Stimulated activated CD4-positive, alpha-beta T cell treated with anti-CD3 and anti-CD28 coated beads, Interleukin-2, amount 100 ng/mL, for 48 hours (primary cell): ENCODE data around the gene PTPN2.
A peak's percentile ranks its signal among the peaks of the same experiment; 100 is the strongest.
"Not testable (repeated sequence)": the region's sequence is repeated elsewhere in the genome, so short reads cannot be mapped to it uniquely, and the experiment has no call there.

Experiments used
- DNase-seq, 2 donors: peaks; one replicate each; pipeline ENCODE4 v3.0.0-alpha.2; 2020

The PTPN2 gene

DNA sequence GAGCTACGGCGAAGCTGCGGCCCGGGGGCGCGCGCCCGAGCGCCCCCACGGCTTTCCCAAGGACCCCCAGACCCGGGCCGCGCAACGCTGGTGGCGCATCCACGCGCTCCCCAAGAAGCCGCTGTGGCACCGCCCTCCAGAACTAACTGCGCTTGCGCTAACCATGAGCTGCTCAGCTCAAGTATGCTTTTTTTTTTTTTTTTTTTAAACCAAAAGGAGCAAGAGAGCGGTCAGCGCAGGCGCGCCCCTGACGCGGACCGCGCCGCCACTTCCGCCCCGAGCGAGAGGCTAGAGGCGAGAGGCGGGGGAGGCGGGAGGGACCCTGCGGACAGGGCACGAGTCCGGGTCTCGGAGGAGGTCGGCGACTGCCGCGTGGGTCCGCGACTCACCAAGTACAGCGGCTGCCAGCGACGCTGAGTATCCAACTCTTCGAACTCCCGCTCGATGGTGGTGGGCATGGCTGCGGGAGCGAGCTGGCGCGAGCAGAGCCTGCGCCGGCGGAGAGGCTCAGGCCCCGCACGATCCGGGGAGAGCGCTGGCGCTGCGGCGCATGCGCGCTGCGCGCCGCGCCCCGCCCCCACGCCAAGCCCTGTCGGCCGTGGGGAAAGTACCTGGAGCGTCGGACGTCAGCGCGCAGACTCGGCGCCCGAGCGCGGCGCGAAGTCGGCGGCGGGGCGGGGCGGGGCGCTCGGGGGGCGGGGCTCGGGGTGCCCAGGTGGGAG is at the start of gene PTPN2:
Gene PTPN2 (minus strand): TSS at position 554 of the 722 bp plus-strand sequence. CDS start 96 bp downstream, at position 458.
- peak; percentile 79 to 86 for DNase-seq

DNA sequence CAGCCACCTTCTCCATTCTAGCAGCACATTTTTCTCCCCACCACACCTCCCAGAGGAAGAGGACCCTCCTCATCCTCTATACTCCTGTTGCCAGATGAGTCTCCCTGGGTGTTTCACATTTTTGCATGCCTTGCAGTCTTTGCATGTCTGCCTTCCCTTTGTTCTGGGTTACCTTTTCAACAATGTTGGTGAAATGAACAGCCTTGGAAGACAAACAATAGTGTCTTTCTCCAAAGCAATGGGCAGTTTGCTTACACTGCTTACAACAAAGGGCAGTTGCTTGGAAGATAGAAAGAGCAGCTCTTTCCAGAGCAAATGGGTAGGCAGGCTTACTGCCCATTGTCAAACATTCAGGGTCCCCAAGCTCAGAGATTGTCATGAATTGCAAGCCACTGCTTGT is 49.3 kb upstream of the PTPN2 start:
- DNase-seq, result no peak

DNA sequence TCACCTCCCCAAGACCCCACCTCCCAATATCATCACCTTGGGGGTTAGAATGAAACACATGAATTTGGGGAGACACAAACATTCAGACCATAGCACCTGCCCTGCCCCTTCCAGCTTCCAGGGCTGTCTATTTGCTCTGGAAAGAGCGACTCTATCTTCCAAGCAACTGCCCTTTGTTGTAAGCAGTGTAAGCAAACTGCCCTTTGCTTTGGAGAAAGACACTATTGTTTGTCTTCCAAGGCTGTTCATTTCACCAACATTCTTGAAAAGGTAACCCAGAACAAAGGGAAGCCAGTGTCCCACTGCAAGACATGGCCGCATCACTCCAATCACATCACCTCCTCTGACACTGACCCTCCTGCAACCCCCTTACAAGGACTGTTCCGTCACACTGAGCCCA is 46.9 kb upstream of the PTPN2 start:
- DNase-seq, result no peak

DNA sequence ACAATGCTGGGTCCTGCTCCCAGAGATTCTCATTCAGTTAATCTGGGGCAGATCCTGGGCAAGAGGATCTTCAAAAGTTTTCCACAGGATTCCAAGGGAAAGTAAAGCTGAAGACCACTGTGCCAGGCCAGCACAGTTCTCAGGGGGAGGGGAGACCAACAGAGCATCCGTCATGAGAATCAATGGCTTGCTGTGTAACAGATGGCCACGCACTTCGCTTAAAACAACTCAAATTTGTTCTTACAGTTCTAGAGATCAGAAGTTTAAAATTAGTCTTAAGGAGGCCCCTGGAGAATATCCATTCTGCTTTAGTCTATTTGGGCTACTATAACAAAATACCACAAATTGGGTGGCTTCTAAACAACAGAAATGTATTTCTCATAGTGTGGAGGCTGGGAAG is 46.3 kb upstream of the PTPN2 start:
- DNase-seq, result no peak

DNA sequence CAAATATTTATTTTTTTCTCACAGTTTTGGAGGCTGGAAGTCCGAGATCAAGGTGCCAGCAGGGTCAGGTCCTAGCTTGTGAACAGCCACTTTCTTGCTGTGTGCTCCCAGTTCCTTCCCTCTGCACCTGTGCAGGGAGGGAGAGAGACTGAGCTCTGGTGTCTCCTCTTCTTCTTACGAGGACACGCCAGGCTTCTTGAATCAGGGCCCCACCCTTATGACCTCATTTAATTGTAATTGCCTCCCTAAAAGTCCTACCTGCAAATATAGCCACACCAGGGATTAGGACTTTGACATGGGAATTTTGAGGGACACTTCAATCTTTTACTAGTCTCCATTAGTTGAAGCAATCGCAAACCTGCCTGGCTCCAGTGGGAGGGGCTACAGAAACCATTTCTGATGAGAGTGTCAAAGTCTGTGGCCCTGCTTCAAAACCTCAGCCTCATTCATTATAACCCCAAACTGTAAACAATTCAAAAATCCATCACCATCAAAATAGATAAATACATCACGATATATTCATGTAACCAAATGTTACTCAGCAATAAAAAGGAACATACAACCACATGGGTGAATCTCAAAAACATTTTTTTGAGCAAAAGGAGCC is 45.5 kb upstream of the PTPN2 start:
- DNase-seq, result no peak

DNA sequence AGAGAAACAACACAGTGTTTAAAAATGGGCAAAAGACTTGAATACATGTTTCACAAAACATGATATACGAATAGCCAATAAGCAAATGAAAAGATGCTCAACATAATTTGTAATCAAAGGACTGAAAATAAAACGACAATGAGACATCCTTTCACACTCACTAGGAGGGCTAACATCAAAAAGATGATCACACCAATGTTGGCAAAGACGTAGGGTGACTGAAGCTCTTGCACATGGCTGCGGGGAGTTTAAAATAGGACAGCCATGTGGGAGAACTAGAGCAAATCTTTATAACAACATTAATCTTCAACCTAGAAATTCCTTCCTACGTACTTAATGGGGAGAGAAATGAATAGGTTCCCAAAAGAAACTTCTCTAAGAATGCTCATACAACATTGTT is 44.6 kb upstream of the PTPN2 start:
- no peak for DNase-seq

DNA sequence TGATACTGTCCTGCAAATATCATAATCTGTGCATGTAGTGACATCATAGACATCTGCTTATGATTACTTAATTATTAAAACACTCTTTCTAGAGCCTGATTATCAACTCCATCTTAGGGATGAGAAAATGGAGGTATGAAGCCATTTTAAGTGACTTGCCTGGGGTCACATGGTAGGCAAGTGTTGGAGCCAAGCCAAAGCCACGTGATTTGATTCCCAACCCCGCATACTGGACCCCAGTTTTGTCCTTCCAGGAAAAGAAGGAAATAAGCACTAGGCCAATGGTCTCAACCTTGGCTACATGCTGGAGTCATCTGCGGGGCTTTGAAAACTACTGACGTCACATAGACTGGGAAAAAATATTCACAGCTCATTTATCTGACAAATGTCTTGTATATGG is 44.2 kb upstream of the PTPN2 start:
- DNase-seq, result no peak

DNA sequence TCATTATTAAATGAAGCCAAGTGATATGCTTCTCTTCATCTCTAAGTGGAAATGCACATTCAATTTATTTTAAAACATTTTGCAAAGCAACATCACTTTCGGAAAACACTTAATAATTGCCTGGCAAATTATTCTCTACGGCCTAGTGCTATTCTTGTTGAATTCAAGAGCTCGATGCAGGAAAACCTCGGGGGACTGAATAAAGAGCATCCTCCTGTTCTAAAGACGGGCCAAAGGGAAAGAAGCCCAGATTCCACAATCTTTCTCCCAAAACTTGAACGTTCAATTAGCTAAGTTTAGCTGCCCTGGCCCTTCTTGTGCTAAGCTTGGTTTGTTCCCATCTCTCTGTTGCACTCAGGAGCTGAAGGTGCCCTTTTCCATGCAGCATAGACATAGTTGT is 40.6 kb upstream of the PTPN2 start:
- no peak for DNase-seq

DNA sequence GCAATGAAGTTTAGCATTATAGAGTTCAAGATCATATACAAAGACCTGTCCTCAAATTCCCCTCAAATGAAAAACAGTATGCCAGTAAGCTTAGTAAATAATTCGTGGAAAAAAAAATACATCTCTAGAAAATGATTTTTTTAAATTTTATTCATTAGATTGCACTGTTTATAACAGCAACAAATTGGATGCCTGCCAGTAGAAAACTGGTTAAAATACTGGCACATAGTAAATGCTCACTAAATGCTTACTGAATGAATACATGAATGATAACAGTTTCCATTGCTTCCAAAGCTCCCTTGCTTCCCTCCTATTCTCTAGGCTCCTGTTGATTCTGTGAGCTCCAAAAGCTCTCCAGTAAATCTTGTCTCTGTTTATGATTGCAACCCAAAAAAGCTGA is 38.2 kb upstream of the PTPN2 start:
- no peak for DNase-seq

DNA sequence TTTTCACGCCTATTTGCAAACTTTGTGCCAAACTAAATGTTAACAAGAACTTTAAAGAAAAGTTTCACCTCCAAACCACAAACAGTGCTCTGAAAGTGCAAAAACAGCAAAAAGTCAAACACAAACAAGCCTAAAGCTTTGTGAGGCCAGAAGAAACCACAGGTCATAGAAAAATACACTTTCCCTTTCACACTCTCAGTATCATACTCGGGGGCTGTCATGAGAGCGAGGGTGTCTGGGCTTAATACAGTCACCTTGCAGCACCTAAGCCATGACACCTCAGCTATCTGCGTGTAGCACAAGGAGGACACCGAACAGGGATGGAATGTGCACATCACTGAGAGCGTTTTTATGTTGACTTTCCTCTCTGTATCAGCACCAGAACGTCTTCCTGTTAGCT is 37.1 kb upstream of the PTPN2 start:
- DNase-seq, result no peak

DNA sequence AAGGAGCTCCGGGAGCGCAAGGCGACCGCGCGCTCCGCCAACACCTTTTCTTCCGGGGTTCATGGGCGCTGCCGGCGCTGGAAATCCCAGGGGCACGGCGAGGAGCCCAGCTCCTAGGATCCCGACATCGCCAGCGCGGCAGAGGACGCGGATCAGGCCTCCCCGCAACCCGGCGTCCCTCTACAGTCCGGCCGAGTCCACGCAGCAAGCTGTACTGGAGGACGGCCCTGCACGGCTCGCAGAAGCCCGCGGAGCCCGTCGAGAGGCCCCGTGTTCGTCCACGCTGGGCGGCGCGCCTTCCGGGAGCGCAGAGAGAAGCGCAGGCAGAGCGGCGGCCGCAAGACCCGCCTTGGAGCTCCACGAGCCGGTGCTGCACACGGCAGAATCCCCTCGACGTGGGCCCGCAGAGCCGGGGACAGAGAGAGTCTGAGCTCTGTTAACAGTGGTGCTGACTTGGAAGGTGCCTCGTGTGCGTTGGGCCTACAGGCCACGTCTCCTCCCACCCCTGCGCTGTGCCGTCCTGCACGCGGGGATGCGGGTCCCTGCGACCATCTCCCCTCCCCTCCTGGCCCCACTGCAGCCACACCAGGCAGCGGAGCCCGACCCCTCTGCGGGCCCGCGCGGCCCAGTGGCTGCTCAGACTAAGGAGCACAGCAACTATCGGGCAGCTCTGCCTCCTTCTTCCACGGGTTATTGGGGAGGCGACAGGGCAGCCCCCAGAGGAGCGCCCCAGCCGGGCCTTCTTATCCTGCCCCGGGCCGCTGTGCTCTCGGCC is 28.1 kb upstream of the PTPN2 start:
- no peak for DNase-seq

DNA sequence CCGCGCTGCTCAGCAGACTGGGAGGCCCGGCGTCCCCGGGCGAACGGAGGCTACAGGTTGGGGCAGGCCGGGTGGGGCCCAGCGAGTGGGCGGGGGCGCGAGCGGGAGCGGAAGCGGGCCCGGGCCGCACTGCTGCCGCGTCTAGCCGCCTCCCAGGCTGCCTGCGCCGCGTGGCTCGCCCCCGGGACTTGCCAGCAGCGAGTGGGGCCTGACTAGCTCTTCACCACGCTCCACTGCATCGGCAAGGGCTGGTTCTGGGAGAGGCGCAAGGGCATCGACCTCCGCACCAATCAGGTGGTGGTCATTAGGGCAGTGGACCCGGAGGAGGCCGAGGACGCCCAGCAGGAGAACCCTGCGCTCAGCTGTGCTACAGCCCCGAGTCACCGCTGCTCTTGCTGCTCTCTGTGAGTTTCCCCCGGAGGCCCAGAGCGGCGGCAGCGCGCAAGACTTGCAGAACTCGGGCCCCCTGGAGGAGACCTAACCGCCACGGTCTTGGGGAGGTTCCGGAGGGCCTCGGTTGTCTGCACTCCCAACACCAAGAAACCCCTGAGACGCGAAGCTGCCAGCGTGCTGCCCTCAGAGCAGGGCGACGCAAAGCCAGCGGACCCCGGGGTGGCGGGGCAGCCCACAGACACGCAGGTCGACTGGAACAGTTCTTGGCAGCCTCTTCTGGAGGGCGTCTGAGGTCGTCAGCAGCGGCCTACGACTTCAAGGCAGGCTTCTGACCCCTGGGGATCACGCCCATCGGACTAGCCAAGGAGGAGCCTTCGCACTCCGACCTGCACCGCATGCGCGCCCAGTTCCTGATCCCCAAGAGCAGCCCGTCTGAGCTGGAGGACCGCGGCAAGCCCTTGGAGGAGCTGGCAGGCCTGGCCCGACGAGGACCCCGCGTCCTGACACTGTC is 27.2 kb upstream of the PTPN2 start:
- DNase-seq, result peak; percentile 23 to 49

DNA sequence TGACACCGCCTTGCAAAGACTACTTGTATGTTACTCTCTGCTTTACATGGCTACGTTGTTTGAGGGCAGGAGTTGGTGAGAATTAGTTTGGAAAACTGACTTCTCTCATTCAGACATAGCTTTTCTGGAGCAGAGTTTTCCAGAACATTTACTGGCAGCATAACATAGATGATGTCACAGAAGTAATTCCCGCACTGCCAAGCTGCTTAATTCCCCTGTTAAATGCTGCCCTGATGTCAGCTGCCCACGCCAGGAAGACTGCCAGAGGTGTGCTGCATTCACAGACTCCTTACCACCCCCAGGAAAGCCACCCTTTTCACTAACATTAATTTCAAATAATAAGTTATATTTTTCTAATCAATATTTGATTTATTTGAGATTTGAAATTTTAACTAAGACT is 24.7 kb upstream of the PTPN2 start:
- DNase-seq, result no peak

DNA sequence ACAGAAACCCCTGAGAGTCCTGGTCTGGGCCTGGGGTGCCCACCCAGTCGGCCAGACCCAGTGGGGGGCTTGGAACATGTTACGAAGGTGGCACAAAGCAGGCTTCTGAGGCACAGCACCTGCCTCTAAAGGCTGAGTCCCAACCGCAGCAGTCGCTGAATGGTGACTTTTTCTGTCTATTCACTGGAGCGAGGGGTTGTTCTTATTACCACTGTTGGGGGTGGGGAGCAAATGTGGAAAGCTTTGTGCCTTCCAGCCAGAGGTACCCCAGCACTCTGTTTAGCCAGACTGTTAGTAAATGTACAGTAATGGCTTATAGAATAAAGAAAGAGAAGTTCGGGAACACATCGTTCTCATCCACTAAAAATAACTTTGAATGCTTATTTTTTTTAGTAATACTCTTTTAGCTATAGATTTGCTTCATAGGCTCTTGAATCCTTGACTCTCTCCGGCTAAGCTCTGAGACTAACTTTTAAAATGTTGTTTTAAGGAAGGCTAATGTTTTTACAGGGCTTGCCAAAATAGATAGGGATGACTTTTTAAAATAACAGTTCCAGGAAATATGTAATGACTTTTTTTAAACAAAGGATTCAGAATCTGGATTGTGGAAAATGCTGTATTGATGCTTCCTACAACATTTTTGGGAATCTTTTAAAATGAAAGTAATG is 23.4 kb upstream of the PTPN2 start:
- no peak for DNase-seq

DNA sequence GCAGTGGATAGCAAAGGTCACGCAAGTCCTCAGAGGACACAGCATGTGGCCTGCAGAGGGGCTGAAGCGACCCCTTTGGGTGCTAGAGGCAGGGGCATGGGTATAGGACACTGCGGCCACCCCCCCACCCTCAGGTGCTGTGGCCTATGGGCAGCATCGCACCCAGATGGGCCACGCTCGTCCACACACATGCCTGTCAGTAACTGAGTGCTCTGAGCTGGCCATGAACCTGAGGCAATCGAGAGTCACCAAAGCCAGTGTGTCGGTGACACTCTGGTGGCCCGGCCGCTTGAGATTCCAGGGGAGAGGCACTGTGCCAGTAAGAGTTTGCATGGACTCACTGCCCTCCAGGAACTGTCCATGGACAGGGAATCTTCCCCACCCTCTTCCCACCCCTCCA is 22.7 kb upstream of the PTPN2 start:
- no peak for DNase-seq

DNA sequence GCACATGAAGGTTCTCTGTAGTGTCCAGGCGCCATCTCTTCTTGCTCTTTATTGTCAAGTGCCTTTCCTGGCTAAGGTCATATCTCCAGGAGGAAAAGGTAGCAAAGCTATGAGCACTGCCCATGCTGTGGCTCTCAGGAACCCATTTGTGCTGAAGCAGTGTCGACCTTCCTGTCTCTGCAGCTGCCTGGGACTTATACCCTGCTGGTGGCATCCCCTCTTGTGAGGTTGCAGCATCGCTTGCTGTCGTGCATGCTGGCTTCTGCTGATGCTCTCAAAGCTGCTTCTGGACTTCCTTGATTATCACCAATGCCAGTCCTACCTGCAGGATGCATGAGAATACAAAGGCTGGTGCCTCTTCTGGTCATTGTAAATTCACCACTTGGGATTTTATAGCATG is 22.1 kb upstream of the PTPN2 start:
- no peak for DNase-seq

DNA sequence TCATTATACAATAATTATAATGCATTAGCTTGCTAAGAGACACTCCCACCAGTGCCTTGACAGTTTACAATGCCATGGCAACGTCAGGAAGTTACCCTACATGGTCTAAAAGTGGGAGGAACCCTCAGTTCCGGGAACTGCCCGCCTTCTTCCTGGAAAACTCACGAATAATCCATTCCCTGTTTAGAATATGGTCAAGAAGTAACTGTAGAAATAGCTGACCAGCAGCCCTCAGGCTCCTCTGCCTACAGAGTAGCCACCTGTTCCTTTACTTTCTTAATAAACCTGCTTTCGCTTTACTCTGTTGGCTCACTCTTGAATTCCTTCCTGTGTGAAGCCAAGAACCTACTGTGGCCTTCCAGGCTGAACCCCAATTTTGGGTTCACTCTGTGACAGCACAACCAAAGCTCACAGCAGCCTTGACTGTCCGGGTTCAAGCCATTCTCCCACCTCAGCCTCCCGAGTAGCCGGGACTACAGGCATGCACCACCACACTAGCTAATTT is 20.0 kb upstream of the PTPN2 start:
- peak; percentile 29 to 37 for DNase-seq

DNA sequence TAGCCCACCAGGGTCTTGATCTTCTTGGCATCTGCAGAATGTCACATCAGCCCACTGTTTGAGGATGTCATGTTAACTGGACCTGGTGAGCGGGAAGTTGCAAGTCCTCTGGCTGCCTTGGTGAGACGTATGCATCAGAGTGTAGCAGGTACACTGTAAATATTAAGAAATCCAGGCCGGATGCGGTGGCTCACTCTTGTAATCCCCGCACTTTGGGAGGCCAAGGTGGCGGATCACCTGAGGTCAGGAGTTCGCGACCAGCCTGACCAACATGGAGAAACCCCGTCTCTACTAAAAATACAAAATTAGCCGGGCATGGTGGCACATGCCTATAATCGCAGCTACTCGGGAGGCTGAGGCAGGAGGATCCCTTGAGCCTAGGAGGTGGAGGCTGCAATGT is 17.2 kb upstream of the PTPN2 start:
- DNase-seq, result not testable (repeated sequence)

DNA sequence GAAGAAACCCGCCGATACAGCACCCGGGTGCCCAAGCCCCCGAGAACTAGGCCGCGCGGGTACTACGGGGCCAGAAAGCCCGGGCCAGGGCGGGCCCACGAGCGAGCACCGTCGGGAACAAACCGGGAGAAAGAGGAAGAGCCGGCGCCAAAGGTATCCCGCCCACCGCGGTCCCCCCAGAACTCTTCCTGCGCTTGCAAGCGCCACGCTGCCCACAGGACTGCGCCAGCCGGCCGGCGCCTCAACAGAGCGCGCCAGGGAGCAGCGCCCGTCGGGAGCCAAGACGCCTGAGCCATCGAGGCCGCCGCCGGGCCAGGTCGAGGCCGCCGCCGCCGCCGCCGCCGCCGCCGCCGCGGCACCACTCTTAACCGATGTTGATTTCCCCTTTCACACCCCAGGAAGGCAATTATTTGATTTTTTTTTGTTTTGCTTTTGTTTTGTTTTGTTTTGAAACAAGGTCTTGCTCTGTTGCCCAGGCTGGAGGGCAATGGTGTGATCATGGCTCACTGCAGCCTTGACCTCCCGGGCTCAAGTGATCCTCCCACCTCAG is 12.8 kb upstream of the PTPN2 start:
- DNase-seq, result not testable (repeated sequence)

DNA sequence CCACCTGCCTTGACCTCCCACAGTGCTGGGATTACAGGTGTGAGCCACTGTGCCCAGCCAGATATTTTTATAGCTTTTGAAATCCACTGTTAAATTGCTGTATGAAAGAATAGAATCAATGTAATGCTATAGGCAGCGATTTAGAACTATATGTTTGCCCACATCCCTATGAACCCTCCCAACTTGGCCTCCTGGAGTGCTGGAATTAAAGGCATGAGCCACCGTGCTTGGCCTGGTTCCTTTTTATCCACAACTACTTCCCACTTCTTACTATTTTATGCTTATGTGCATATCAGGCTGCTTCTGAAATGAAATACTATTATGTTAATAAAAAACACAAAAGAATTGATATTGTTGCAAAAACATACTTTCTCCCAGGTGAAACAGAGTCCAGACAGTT is 11.6 kb upstream of the PTPN2 start:
- DNase-seq, result no peak

DNA sequence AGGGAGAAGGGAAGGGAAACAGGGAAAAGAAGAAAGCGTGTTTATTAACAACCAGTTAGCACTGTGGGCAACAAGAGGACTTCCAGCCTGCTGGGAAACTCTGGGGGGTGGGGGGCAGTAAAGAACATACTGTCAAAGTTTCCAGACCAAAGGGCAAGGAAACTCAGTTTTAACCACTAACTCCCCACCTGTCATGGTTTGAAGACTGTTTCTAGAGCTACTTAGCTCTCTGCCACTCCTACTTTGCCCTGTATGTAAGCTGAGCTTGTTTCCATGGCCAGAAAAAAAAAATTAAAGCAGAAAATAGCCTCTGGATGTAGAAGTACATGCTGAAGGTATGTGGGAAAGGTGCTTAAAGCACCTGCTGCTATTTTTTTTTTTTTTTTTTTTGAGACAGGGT is 11.0 kb upstream of the PTPN2 start:
- DNase-seq, result no peak

DNA sequence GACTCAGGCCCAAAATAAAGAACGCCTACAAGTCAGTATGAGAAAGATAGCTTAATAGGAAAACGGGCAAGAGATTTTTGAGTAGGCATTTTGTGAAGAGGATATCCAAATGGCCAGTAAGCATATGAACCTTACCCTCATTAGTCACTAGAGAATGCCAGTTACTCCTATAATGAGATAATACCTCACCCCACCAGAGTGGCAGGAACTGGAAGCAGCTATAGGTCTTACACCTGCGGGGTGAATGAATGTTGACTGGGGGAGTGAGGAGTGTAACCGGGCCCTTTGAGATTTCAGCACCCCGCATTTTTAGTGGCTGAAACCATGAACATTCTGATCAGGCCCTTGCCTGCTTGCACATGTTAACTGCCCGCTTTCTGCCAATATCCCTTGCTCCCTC is 7.5 kb upstream of the PTPN2 start:
- no peak for DNase-seq
